ENCODE measurements around the gene DISP2. TPM values are rescaled to one million over a fixed set of nuclear protein-coding genes. Genes with fewer than 3 reads are reported as not detected.
A peak's percentile ranks its signal among the peaks of the same experiment; 100 is the strongest.

Gene DISP2
- total and polyA plus RNA-seq, 9 of the 15 experiments (the other 6 are each of a cell fraction or from before 2014, with no cell fraction given), result 0.06 to 0.89 (median 0.15) TPM; not detected in 1

GRCh38 chr15:40366457-40367370 lies 8.7 kb downstream of the DISP2 start:
- ChIA-PET CTCF (ENCODE audit: low intra/inter-chr PET ratio) (interaction anchor here (2.0 to 3.6 kb wide), 2 partner anchors 22 to 54 kb away, joined by 7 to 23 read pairs; no protein-coding TSS in a partner anchor), POLR2A (interaction anchor here (0.6 kb wide), 3 partner anchors 13 to 50 kb away, joined by 3 to 4 read pairs (median 4); no protein-coding TSS in a partner anchor)
- FAIRE-seq (no peak), ATAC-seq (no peak), DNase-seq (ENCODE audit: extremely low read depth in 1 of 4, low spot score in 3 of 4) (no peak)
- Histone ChIP-seq H3K4me2 (ENCODE audit: insufficient read depth, low read length) (no peak overlapping the region), H3K36me3 (ENCODE audit: control insufficient read depth, insufficient read depth, low read length) (no peaks in the 10 kb centered on the region), H3K9me3 (replicated peaks; ENCODE audit: control insufficient read depth, insufficient read depth, low read depth, low read length) (no peaks in the 10 kb centered on the region), H3K9me1 (ENCODE audit: control insufficient read depth, insufficient read depth, low read length) (no peaks in the 10 kb centered on the region), H4K20me1 (replicated peaks; ENCODE audit: control insufficient read depth, insufficient read depth, low read length) (no peaks in the 10 kb centered on the region), H3K4me1 (replicated peaks in 1 of 2; ENCODE audit: control insufficient read depth in 2 of 2, insufficient read depth in 2 of 2, low read length in 2 of 2) (peaks cover 9 to 47% of the 10 kb centered on the region in 2 experiments), H3K79me2 (ENCODE audit: control insufficient read depth, insufficient read depth, low read length) (no peaks in the 10 kb centered on the region), H3K27ac (ENCODE audit: extremely low read depth, low read depth, low read length) (no peak overlapping the region), H3K4me3 (no peak overlapping the region), H2AFZ (ENCODE audit: low read depth, low read length) (no peak overlapping the region), H3K9ac (ENCODE audit: insufficient read depth in 1 of 2, low read depth in 2 of 2, low read length in 2 of 2) (peak overlapping the region in 1 of 2 experiments; percentile 43; a peak in 1 of 4 replicates), H3K27me3 (ENCODE audit: control insufficient read depth in 2 of 2, insufficient read depth in 2 of 2, low read length in 2 of 2) (peaks cover 0 to 22% of the 10 kb centered on the region in 2 experiments; a peak in 3 of 5 replicates)
- TF ChIP-seq ZNF592 (IDR thresholded peaks at IDR 0.05) (no peak), EGR1 (conservative IDR thresholded peaks at IDR 0.05) (no peak)
- 39% methylated on average over 14 of the region's 14 CpGs for WGBS (ENCODE audit: insufficient coverage, low coverage, missing lambda C conversion rate)
- no TSS peak for BruUV-seq (replicated peaks)
- in situ Hi-C loops (cut with MboI), result no loop called here
- intact Hi-C loops (cut with micrococcal nuclease), result no loop called here

All from K562 (cell line).